ENCODE results near the gene ZNF514. TPM values are rescaled to one million over a fixed set of nuclear protein-coding genes. Genes with fewer than 3 reads are reported as not detected.
"Not testable (repeated sequence)": the region's sequence is repeated elsewhere in the genome, so short reads cannot be mapped to it uniquely, and the experiment has no call there.

Gene ZNF514
- total RNA-seq, result 6.9 TPM

GRCh38 chr2:95159690-95160449 is at the start of gene ZNF514:
Gene ZNF514, minus strand, starts transcription at chr2:95159848. Its CDS starts 6,595 bp downstream, at chr2:95153253.
- Histone ChIP-seq H3K4me1 (ENCODE audit: insufficient read depth, low read length) (peaks cover 17% of the 10 kb centered on the region), H3K27me3 (ENCODE audit: insufficient read depth, low read length) (no peaks in the 10 kb centered on the region), H3K9me3 (ENCODE audit: low read depth, low read length) (no peaks in the 10 kb centered on the region), H3K4me3 (ENCODE audit: low read length) (peak within 1 kb of the TSS; percentile 58)

- Histone ChIP-seq H3K4me3 (ENCODE audit: low read length) (peak overlapping the region; percentile 63), H3K4me1 (ENCODE audit: insufficient read depth, low read length) (peaks cover 15% of the 10 kb centered on the region), H3K9me3 (ENCODE audit: low read depth, low read length) (peaks cover 23% of the 10 kb centered on the region), H3K27me3 (ENCODE audit: insufficient read depth, low read length) (no peaks in the 10 kb centered on the region)
Measured at GRCh38 chr2:95208106-95208505, 48.5 kb upstream of the ZNF514 start.

- Histone ChIP-seq H3K4me1 (ENCODE audit: insufficient read depth, low read length) (peaks cover 15% of the 10 kb centered on the region), H3K27me3 (ENCODE audit: insufficient read depth, low read length) (no peaks in the 10 kb centered on the region), H3K9me3 (ENCODE audit: low read depth, low read length) (peaks cover 15% of the 10 kb centered on the region), H3K4me3 (ENCODE audit: low read length) (peak within 1 kb of the TSS; percentile 63)
Measured at GRCh38 chr2:95207111-95207961, 47.7 kb upstream of the ZNF514 start, which contains the start of gene ZNF892. Gene ZNF892, plus strand, starts transcription at chr2:95207521. Its CDS starts 295 bp downstream, at chr2:95207816.

GRCh38 chr2:95206096-95206495 is 46.4 kb upstream of the ZNF514 start:
- H3K4me1 ChIP-seq (ENCODE audit: insufficient read depth, low read length), result peaks cover 15% of the 10 kb centered on the region
- no peaks in the 10 kb centered on the region for H3K27me3 ChIP-seq (ENCODE audit: insufficient read depth, low read length)
- H3K4me3 ChIP-seq (ENCODE audit: low read length), result no peak overlapping the region
- H3K9me3 ChIP-seq (ENCODE audit: low read depth, low read length), result peaks cover 2% of the 10 kb centered on the region

- no peaks in the 10 kb centered on the region for H3K27me3 ChIP-seq (ENCODE audit: insufficient read depth, low read length)
- H3K9me3 ChIP-seq (ENCODE audit: low read depth, low read length), result no peaks in the 10 kb centered on the region
- no peak overlapping the region for H3K4me3 ChIP-seq (ENCODE audit: low read length)
- H3K4me1 ChIP-seq (ENCODE audit: insufficient read depth, low read length), result peaks cover 15% of the 10 kb centered on the region
Measured at GRCh38 chr2:95204396-95204795, 44.7 kb upstream of the ZNF514 start.

- Histone ChIP-seq H3K4me3 (ENCODE audit: low read length) (no peak overlapping the region), H3K9me3 (ENCODE audit: low read depth, low read length) (no peaks in the 10 kb centered on the region), H3K27me3 (ENCODE audit: insufficient read depth, low read length) (no peaks in the 10 kb centered on the region), H3K4me1 (ENCODE audit: insufficient read depth, low read length) (peaks cover 15% of the 10 kb centered on the region)
Measured at GRCh38 chr2:95203911-95204310, 44.3 kb upstream of the ZNF514 start.

- not testable (repeated sequence) for H3K9me3 ChIP-seq (ENCODE audit: low read depth, low read length); H3K4me1 ChIP-seq (ENCODE audit: insufficient read depth, low read length); H3K4me3 ChIP-seq (ENCODE audit: low read length); H3K27me3 ChIP-seq (ENCODE audit: insufficient read depth, low read length)
Measured at GRCh38 chr2:95192956-95193355, 33.3 kb upstream of the ZNF514 start.

GRCh38 chr2:95185973-95186372 is 26.3 kb upstream of the ZNF514 start:
- H3K4me1 ChIP-seq (ENCODE audit: insufficient read depth, low read length), result no peaks in the 10 kb centered on the region
- peaks cover 14% of the 10 kb centered on the region for H3K9me3 ChIP-seq (ENCODE audit: low read depth, low read length)
- H3K4me3 ChIP-seq (ENCODE audit: low read length), result no peak overlapping the region
- no peaks in the 10 kb centered on the region for H3K27me3 ChIP-seq (ENCODE audit: insufficient read depth, low read length)

- H3K4me1 ChIP-seq (ENCODE audit: insufficient read depth, low read length), result no peaks in the 10 kb centered on the region
Measured at GRCh38 chr2:95185197-95185596, 25.5 kb upstream of the ZNF514 start.

GRCh38 chr2:95181774-95182173 is 22.1 kb upstream of the ZNF514 start:
- Histone ChIP-seq H3K4me3 (ENCODE audit: low read length) (no peak overlapping the region), H3K27me3 (ENCODE audit: insufficient read depth, low read length) (no peaks in the 10 kb centered on the region), H3K4me1 (ENCODE audit: insufficient read depth, low read length) (no peaks in the 10 kb centered on the region), H3K9me3 (ENCODE audit: low read depth, low read length) (peaks cover 14% of the 10 kb centered on the region)

More at GRCh38 chr2:95185197-95185596, 25.5 kb upstream of the ZNF514 start:
- H3K4me3 ChIP-seq (ENCODE audit: low read length), result no peak overlapping the region
- H3K9me3 ChIP-seq (ENCODE audit: low read depth, low read length), result peaks cover 14% of the 10 kb centered on the region
- no peaks in the 10 kb centered on the region for H3K27me3 ChIP-seq (ENCODE audit: insufficient read depth, low read length)

- H3K4me3 ChIP-seq (ENCODE audit: low read length), result no peak overlapping the region
- H3K27me3 ChIP-seq (ENCODE audit: insufficient read depth, low read length), result no peaks in the 10 kb centered on the region
- H3K9me3 ChIP-seq (ENCODE audit: low read depth, low read length), result peaks cover 14% of the 10 kb centered on the region
- no peaks in the 10 kb centered on the region for H3K4me1 ChIP-seq (ENCODE audit: insufficient read depth, low read length)
Measured at GRCh38 chr2:95179451-95179850, 19.8 kb upstream of the ZNF514 start.

GRCh38 chr2:95174031-95174542 is 14.4 kb upstream of the ZNF514 start:
- Histone ChIP-seq H3K9me3 (ENCODE audit: low read depth, low read length) (no peaks in the 10 kb centered on the region), H3K4me3 (ENCODE audit: low read length) (no peak overlapping the region), H3K27me3 (ENCODE audit: insufficient read depth, low read length) (no peaks in the 10 kb centered on the region), H3K4me1 (ENCODE audit: insufficient read depth, low read length) (no peaks in the 10 kb centered on the region)

- Histone ChIP-seq H3K9me3 (ENCODE audit: low read depth, low read length) (no peaks in the 10 kb centered on the region), H3K27me3 (ENCODE audit: insufficient read depth, low read length) (no peaks in the 10 kb centered on the region), H3K4me1 (ENCODE audit: insufficient read depth, low read length) (no peaks in the 10 kb centered on the region), H3K4me3 (ENCODE audit: low read length) (no peak overlapping the region)
Measured at GRCh38 chr2:95171902-95172301, 12.3 kb upstream of the ZNF514 start.

GRCh38 chr2:95166065-95166763 is 6.6 kb upstream of the ZNF514 start:
- peaks cover 14% of the 10 kb centered on the region for H3K4me1 ChIP-seq (ENCODE audit: insufficient read depth, low read length)
- H3K27me3 ChIP-seq (ENCODE audit: insufficient read depth, low read length), result no peaks in the 10 kb centered on the region
- no peaks in the 10 kb centered on the region for H3K9me3 ChIP-seq (ENCODE audit: low read depth, low read length)
- H3K4me3 ChIP-seq (ENCODE audit: low read length), result peak overlapping the region; percentile 79

Measured in mononuclear cell (primary cell).